Endothelial cell of umbilical vein (primary cell): ENCODE data around the gene CHGA. TPM values are rescaled to one million over a fixed set of nuclear protein-coding genes. Genes with fewer than 3 reads are reported as not detected.

Experiments
- BruUV-seq: library from RNA; stranded (reverse); fragments of 400-500 nt; replicated peaks from 2 replicates; lab custom pipeline; 2021; lab: Mats Ljungman, UMichigan
- CTCF ChIA-PET: fragments of 300-600, 350-600 bp; sonication (Branson Sonifier 250); formaldehyde crosslinking; loops from one replicate; lab custom pipeline; 2021; ENCODE audit warnings: antibody characterized with exemption, inconsistent platforms; lab: Charles Lee
- POLR2A ChIA-PET: fragments of 300-600, 350-600 bp; sonication (Branson Sonifier 250); formaldehyde crosslinking; loops from one replicate; lab custom pipeline; 2021; ENCODE audit warnings: antibody characterized with exemption, inconsistent platforms; lab: Charles Lee
- DNase-seq: peaks from one replicate; pipeline ENCODE4 v3.0.0-alpha.2; 2011; ENCODE audit warnings: low read depth, low spot score
- FAIRE-seq: peaks from 2 replicates; lab custom pipeline; 2011; peaks lifted over from hg19 to GRCh38; lab: Jason Lieb, UNC
- H2AFZ ChIP-seq: 2 replicates; pipeline ENCODE4 v1.6.0; 2012; ENCODE audit warnings: low read depth, low read length, control low read depth, inconsistent platforms
- H3K27ac ChIP-seq: 2 replicates; pipeline ENCODE4 v1.5.1; 2011; ENCODE audit warnings: low read depth, mild to moderate bottlenecking, control low read depth, low read length, moderate library complexity; ENCODE audit not compliant: insufficient read depth
- H3K27me3 ChIP-seq, 2 experiments: 2 replicates each; pipeline versions ENCODE4 v1.6.0 to v1.6.1; 2011; ENCODE audit warnings: low read length in 2 of 2, mixed read lengths in 1 of 2; ENCODE audit not compliant: control insufficient read depth in 2 of 2, insufficient read depth in 2 of 2
- H3K36me3 ChIP-seq, 2 experiments: 2 replicates in 1 of 2; 3 replicates in 1 of 2; pipeline ENCODE4 v1.5.1; 2011; ENCODE audit warnings: low read length in 2 of 2, mild to moderate bottlenecking in 1 of 2, moderate library complexity in 1 of 2; ENCODE audit not compliant: control insufficient read depth in 2 of 2, insufficient read depth in 2 of 2; ENCODE audit errors: extremely low read depth in 1 of 2
- H3K4me1 ChIP-seq: 3 replicates; pipeline ENCODE4 v1.5.1; 2011; ENCODE audit warnings: mild to moderate bottlenecking, low read length; ENCODE audit not compliant: control insufficient read depth, insufficient read depth; ENCODE audit errors: extremely low read depth
- H3K4me2 ChIP-seq: 2 replicates; pipeline ENCODE4 v1.6.1; 2011; ENCODE audit warnings: low read length, control low read depth, mixed read lengths; ENCODE audit not compliant: insufficient read depth
- H3K4me3 ChIP-seq, 3 experiments: fragments of 200-600 bp in 1 of 3; sonication (generic), shearing (Covaris generic) in 1 of 3; replicated peaks in 1 of 3; 2 replicates each; pipeline ENCODE4 v1.5.1; 2011 to 2016; ENCODE audit warnings: control low read depth in 3 of 3, low read length in 3 of 3, mild to moderate bottlenecking in 2 of 3, inconsistent platforms in 1 of 3, low read depth in 1 of 3, moderate library complexity in 1 of 3; ENCODE audit not compliant: insufficient read depth in 1 of 3
- H3K79me2 ChIP-seq: 2 replicates; pipeline ENCODE4 v1.6.0; 2012; ENCODE audit warnings: low read length, inconsistent platforms; ENCODE audit not compliant: control insufficient read depth, insufficient read depth
- H3K9ac ChIP-seq: replicated peaks from 2 replicates; pipeline ENCODE3; 2011; ENCODE audit warnings: low read length, control low read depth; ENCODE audit not compliant: insufficient read depth; ENCODE audit errors: extremely low read depth
- H3K9me1 ChIP-seq: replicated peaks from 3 replicates; pipeline ENCODE4 v1.6.0; 2011; ENCODE audit warnings: mild to moderate bottlenecking, low read length; ENCODE audit not compliant: control insufficient read depth, insufficient read depth; ENCODE audit errors: extremely low read depth
- H3K9me3 ChIP-seq: replicated peaks from 2 replicates; pipeline ENCODE4 v1.5.1; 2012; ENCODE audit warnings: low read length, inconsistent platforms; ENCODE audit not compliant: control insufficient read depth, insufficient read depth
- H4K20me1 ChIP-seq: replicated peaks from 2 replicates; pipeline ENCODE3; 2011; ENCODE audit warnings: mild to moderate bottlenecking, low read length; ENCODE audit not compliant: control insufficient read depth, insufficient read depth; ENCODE audit errors: extremely low read depth
- EZH2 ChIP-seq: IDR thresholded peaks from 2 replicates; pipeline ENCODE4 v1.6.1; 2012; ENCODE audit warnings: borderline replicate concordance, low read depth, mild to moderate bottlenecking, moderate library complexity, low read length, inconsistent platforms; ENCODE audit not compliant: severe bottlenecking
- FOS ChIP-seq: IDR thresholded peaks from 2 replicates; pipeline ENCODE4 v1.6.1; 2011; ENCODE audit warnings: mild to moderate bottlenecking, low read length, moderate library complexity, borderline replicate concordance; ENCODE audit not compliant: insufficient read depth
- GATA2 ChIP-seq: IDR thresholded peaks from 2 replicates; pipeline ENCODE4 v1.7.0; 2011; ENCODE audit warnings: low read depth, mild to moderate bottlenecking, moderate library complexity, mixed read lengths, low read length; ENCODE audit not compliant: insufficient read length, insufficient read depth
- JUN ChIP-seq: IDR thresholded peaks from 2 replicates; pipeline ENCODE4 v1.6.1; 2011; ENCODE audit warnings: borderline replicate concordance, low read depth; ENCODE audit not compliant: insufficient read length, insufficient read depth
- MYC ChIP-seq: IDR thresholded peaks from one replicate; pipeline ENCODE4 v1.6.1; 2011; ENCODE audit warnings: mild to moderate bottlenecking, low read depth, low read length
- POLR2A ChIP-seq: IDR thresholded peaks from 2 replicates; pipeline ENCODE4 v1.6.1; 2012; ENCODE audit warnings: low read depth, mild to moderate bottlenecking, control low read depth, low read length
- POLR2AphosphoS5 ChIP-seq: IDR thresholded peaks from 2 replicates; pipeline ENCODE4 v1.6.1; 2012; ENCODE audit warnings: low read depth, mild to moderate bottlenecking, control low read depth, low read length, moderate library complexity; ENCODE audit not compliant: insufficient read depth
- dilution Hi-C: fragments of 300-500 bp; cut with MboI; formaldehyde crosslinking; loops from one replicate; pipeline ENCODE4 v1.15.0; 2019; ENCODE audit warnings: low sequenced_read_pairs; ENCODE audit not compliant: extremely low pct_ligation_motif_present
- intact Hi-C: fragments of 100-400 bp; cut with micrococcal nuclease; formaldehyde crosslinking; loops from one replicate; pipeline ENCODE4 v1.10.0; 2022
- polyA plus RNA-seq, 4 experiments: library from polyadenylated mRNA; depleted of rRNA in 3 of 4; stranded (reverse) in 3 of 4; unstranded in 1 of 4; fragments of >200 nt; gene quantifications; 2 replicates each; pipeline versions ENCODE4 v1.2.1 to v1.2.3, GENCODE V29; 2011 to 2012; ENCODE audit warnings: missing spikeins in 1 of 4
- total RNA-seq: library from RNA; stranded (reverse); gene quantifications from 2 replicates; pipeline ENCODE4 v1.2.3, GENCODE V29; 2021
- TF ChIP-seq, protein P1 (sequence below): IDR thresholded peaks from 2 replicates; pipeline ENCODE4 v1.6.1; 2011; ENCODE audit not compliant: insufficient read depth, insufficient read length
- TF ChIP-seq, protein P2 (sequence below), 2 donors: IDR thresholded peaks; 1 replicate in 1 of 2; 2 replicates in 1 of 2; pipeline ENCODE4 v1.5.1; 2011; ENCODE audit warnings: low read length in 2 of 2, mild to moderate bottlenecking in 2 of 2, moderate library complexity in 2 of 2, control low read depth in 1 of 2, inconsistent platforms in 1 of 2, low read depth in 1 of 2; ENCODE audit not compliant: insufficient read depth in 1 of 2; ENCODE audit errors: extremely low read depth in 1 of 2

CHGA gene
- total and polyA plus RNA-seq, 2 donors (not counting 3 experiments of a cell fraction or from before 2014, with no cell fraction given), result not detected

DNA sequence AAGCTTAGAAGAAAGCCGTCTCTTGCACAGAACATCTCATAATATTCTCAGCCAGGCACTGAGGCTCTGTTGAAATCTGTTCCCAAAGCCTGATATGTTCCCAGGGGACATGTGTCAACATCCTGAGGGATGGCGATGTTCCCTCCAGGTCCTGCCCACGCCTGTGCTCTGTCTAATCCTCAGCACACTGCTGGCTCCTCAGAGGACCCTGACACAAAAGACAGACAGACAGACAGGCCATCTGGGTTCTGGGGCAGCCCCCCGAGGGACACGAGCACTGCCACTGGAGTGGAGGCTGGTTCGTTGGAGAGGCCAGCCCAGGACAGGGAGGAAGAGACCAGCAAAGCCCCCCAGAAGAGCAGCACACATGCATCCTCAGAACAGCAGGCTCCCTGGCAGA is 27.8 kb downstream of the CHGA start:
- no peak for DNase-seq
- Histone ChIP-seq H4K20me1 (no peaks in the 10 kb centered on the region), H3K79me2 (no peaks in the 10 kb centered on the region), H3K9me1 (no peaks in the 10 kb centered on the region), H3K27me3 (no peaks in the 10 kb centered on the region), H3K4me3 (no peak overlapping the region), H3K36me3 (no peaks in the 10 kb centered on the region), H3K4me2 (no peak overlapping the region), H3K4me1 (peaks cover 5% of the 10 kb centered on the region), H3K27ac (no peak overlapping the region), H3K9me3 (no peaks in the 10 kb centered on the region), H3K9ac (no peak overlapping the region), H2AFZ (no peak overlapping the region)
- ChIA-PET POLR2A (no interaction called here), CTCF (interaction anchor here (1.9 to 3.2 kb wide), 2 partner anchors 163 to 182 kb away, joined by 9 to 38 read pairs; no protein-coding TSS in a partner anchor)
- intact Hi-C loops (loop anchor here (5.0 kb wide), 2 partner anchors 592 to 667 kb away; no protein-coding TSS in a partner anchor), dilution Hi-C loops (loop anchor here (25.0 kb wide), 1 partner anchor 187 kb away; no protein-coding TSS in a partner anchor)
- no peak for FAIRE-seq
- BruUV-seq, result no TSS peak
- TF ChIP-seq, protein P1, sequence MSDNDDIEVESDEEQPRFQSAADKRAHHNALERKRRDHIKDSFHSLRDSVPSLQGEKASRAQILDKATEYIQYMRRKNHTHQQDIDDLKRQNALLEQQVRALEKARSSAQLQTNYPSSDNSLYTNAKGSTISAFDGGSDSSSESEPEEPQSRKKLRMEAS, result no peak
- TF ChIP-seq JUN, result no peak
- TF ChIP-seq POLR2A, result no peak
- no peak for TF ChIP-seq FOS
- no peak for TF ChIP-seq EZH2
- TF ChIP-seq GATA2, result no peak
- no peak for TF ChIP-seq MYC
- no peak for TF ChIP-seq POLR2AphosphoS5
- TF ChIP-seq, protein P2, sequence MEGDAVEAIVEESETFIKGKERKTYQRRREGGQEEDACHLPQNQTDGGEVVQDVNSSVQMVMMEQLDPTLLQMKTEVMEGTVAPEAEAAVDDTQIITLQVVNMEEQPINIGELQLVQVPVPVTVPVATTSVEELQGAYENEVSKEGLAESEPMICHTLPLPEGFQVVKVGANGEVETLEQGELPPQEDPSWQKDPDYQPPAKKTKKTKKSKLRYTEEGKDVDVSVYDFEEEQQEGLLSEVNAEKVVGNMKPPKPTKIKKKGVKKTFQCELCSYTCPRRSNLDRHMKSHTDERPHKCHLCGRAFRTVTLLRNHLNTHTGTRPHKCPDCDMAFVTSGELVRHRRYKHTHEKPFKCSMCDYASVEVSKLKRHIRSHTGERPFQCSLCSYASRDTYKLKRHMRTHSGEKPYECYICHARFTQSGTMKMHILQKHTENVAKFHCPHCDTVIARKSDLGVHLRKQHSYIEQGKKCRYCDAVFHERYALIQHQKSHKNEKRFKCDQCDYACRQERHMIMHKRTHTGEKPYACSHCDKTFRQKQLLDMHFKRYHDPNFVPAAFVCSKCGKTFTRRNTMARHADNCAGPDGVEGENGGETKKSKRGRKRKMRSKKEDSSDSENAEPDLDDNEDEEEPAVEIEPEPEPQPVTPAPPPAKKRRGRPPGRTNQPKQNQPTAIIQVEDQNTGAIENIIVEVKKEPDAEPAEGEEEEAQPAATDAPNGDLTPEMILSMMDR (IDR thresholded peaks at IDR 0.05; ENCODE audit: extremely low read depth in 1 of 2, insufficient read depth in 1 of 2, low read depth in 1 of 2, low read length in 2 of 2), result no peak
